Endothelial cell (in vitro differentiated cells): ENCODE results near the gene KRTAP4-5. TPM values are rescaled to one million over a fixed set of nuclear protein-coding genes. Genes with fewer than 3 reads are reported as not detected.
A peak's percentile ranks its signal among the peaks of the same experiment; 100 is the strongest.
"Not testable (repeated sequence)": the region's sequence is repeated elsewhere in the genome, so short reads cannot be mapped to it uniquely, and the experiment has no call there.

Experiments
- DNase-seq: peaks from one replicate; pipeline ENCODE4 v3.0.0; 2021; ENCODE audit warnings: low spot score
- H3K27ac Mint-ChIP-seq: one replicate; pipeline ENCODE4 v1.8.0; 2021; ENCODE audit warnings: mixed read lengths, inconsistent platforms; ENCODE audit not compliant: unreplicated experiment
- H3K27me3 Mint-ChIP-seq: one replicate; pipeline ENCODE4 v1.8.0; 2021; ENCODE audit warnings: mild to moderate bottlenecking, moderate library complexity, mixed read lengths, inconsistent platforms; ENCODE audit not compliant: unreplicated experiment
- H3K36me3 Mint-ChIP-seq: one replicate; pipeline ENCODE4 v1.8.0; 2021; ENCODE audit warnings: mild to moderate bottlenecking, low read depth, mixed read lengths, inconsistent platforms; ENCODE audit not compliant: unreplicated experiment
- H3K4me1 Mint-ChIP-seq: one replicate; pipeline ENCODE4 v1.8.0; 2021; ENCODE audit warnings: mild to moderate bottlenecking, mixed read lengths, inconsistent platforms; ENCODE audit not compliant: unreplicated experiment
- H3K4me3 Mint-ChIP-seq: one replicate; pipeline ENCODE4 v1.8.0; 2021; ENCODE audit warnings: mild to moderate bottlenecking, mixed read lengths, inconsistent platforms; ENCODE audit not compliant: unreplicated experiment
- H3K9me3 Mint-ChIP-seq: one replicate; pipeline ENCODE4 v1.8.0; 2021; ENCODE audit warnings: mixed read lengths, inconsistent platforms; ENCODE audit not compliant: unreplicated experiment
- CTCF ChIP-seq: fragments of 200-600 bp; sonication (generic); IDR thresholded peaks from one replicate; pipeline ENCODE4 v1.5.0; 2021; ENCODE audit warnings: antibody characterized with exemption; ENCODE audit not compliant: unreplicated experiment
- total RNA-seq: library from RNA; stranded (reverse); fragmentation: NEBNext Ultra II Directional; extraction: Animal tissue kit (Norgen Biotek cat#: 25700); gene quantifications from one replicate; pipeline ENCODE4 v1.2.1, GENCODE V29; 2021; ENCODE audit not compliant: unreplicated experiment

Gene KRTAP4-5
- total RNA-seq, 1 donor from 2014 or later = not detected

DNA sequence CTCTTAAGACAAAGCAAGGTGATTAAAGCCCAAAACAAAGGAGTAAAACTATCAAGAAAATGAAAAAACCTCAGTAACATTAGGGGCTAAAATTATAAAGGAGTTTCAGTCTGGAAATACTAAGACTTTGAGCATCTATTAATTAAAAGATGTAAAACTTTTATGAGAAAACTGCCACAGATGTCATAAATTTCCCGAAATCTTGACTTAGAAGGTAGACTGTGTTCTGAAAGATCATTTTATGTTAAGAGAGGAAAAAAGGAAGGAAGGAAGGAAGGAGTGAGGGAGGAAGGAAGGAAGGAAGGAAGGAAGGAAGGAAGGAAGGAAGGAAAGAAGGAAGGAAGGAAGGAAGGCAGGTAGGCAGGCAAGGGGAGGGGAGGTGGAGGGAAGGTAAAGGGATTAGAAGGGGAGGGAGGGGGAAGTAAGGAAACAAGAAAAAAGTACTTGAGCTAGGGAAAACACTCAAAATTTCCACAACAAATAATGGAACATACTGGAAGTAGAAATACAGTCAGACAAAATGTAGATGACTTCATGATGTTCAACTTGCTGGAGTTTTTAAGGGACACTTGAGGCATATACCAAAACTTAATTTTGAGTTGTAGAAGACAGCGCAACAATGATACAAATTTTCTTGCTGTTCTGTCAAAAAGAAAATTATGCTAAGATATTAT lies 2.0 kb downstream of the KRTAP4-5 start:
- TF ChIP-seq CTCF = no peak
- H3K27me3 Mint-ChIP-seq = peaks cover 3% of the 10 kb centered on the region
- no peak overlapping the region for H3K4me3 Mint-ChIP-seq
- H3K4me1 Mint-ChIP-seq = peaks cover 7% of the 10 kb centered on the region
- no peak overlapping the region for H3K27ac Mint-ChIP-seq
- DNase-seq = no peak
- peaks cover 13% of the 10 kb centered on the region for H3K36me3 Mint-ChIP-seq
- peaks cover 7% of the 10 kb centered on the region for H3K9me3 Mint-ChIP-seq

- Mint-ChIP-seq H3K4me1 (peaks cover 7% of the 10 kb centered on the region), H3K9me3 (peaks cover 11% of the 10 kb centered on the region), H3K27ac (no peak overlapping the region), H3K4me3 (no peak overlapping the region), H3K27me3 (peaks cover 3% of the 10 kb centered on the region), H3K36me3 (peaks cover 13% of the 10 kb centered on the region)
- no peak for TF ChIP-seq CTCF
- DNase-seq = no peak
Observed at GRCh38 chr17:41145261-41145660, 4.4 kb downstream of the KRTAP4-5 start.

GRCh38 chr17:41144846-41145245 lies 4.8 kb downstream of the KRTAP4-5 start:
- Mint-ChIP-seq H3K9me3 (peaks cover 11% of the 10 kb centered on the region), H3K4me1 (peaks cover 7% of the 10 kb centered on the region), H3K4me3 (no peak overlapping the region), H3K36me3 (peaks cover 13% of the 10 kb centered on the region), H3K27ac (no peak overlapping the region), H3K27me3 (peaks cover 3% of the 10 kb centered on the region)
- no peak for TF ChIP-seq CTCF
- DNase-seq = no peak

- TF ChIP-seq CTCF = no peak
Observed at GRCh38 chr17:41141361-41141760, 8.3 kb downstream of the KRTAP4-5 start.

GRCh38 chr17:41140360-41141131 lies 9.1 kb downstream of the KRTAP4-5 start, which contains the start of gene KRTAP4-6:
Gene KRTAP4-6 (minus strand): TSS chr17:41140544. CDS start chr17:41140487, 57 bp downstream.
- TF ChIP-seq CTCF = no peak
- Mint-ChIP-seq H3K36me3 (peaks cover 17% of the 10 kb centered on the region), H3K27me3 (peaks cover 3% of the 10 kb centered on the region), H3K9me3 (peaks cover 15% of the 10 kb centered on the region), H3K4me3 (no peak within 1 kb of the TSS), H3K27ac (peak within 1 kb of the TSS; percentile 9), H3K4me1 (no peaks in the 10 kb centered on the region)
- no peak for DNase-seq

More at GRCh38 chr17:41141361-41141760, 8.3 kb downstream of the KRTAP4-5 start:
- peaks cover 6% of the 10 kb centered on the region for H3K4me1 Mint-ChIP-seq
- H3K9me3 Mint-ChIP-seq = peaks cover 15% of the 10 kb centered on the region
- H3K36me3 Mint-ChIP-seq = peaks cover 17% of the 10 kb centered on the region
- no peak overlapping the region for H3K4me3 Mint-ChIP-seq
- no peak overlapping the region for H3K27ac Mint-ChIP-seq
- H3K27me3 Mint-ChIP-seq = peaks cover 3% of the 10 kb centered on the region
- DNase-seq = no peak

DNA sequence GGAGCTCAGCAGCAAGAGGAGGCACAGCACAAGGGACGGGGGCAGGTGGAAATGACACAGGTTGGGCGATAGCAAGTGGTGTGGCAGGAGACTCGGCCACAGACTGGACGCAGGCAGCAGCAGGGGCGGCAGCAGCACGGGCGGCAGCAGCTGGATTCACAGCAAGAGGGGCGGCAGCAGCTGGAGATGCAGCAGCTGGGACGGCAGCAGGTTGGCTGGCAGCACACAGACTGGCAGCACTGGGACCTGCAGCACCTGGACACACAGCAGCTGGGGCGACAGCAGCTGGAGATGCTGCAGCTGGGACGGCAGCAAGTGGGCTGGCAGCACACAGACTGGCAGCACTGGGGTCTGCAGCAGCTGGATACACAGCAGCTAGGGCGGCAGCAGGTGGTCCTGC lies 9.8 kb downstream of the KRTAP4-5 start:
- not testable (repeated sequence) for H3K4me3 Mint-ChIP-seq, H3K27me3 Mint-ChIP-seq, DNase-seq, H3K4me1 Mint-ChIP-seq
- peaks cover 17% of the 10 kb centered on the region for H3K36me3 Mint-ChIP-seq
- peaks cover 15% of the 10 kb centered on the region for H3K9me3 Mint-ChIP-seq
- peak overlapping the region; percentile 9 for H3K27ac Mint-ChIP-seq
